NCI-H2171 treated with DMSO at 0.1 percent for 48 hours (cell line): ENCODE data around the gene C1orf50.
"Not testable (repeated sequence)": the region's sequence is repeated elsewhere in the genome, so short reads cannot be mapped to it uniquely, and the experiment has no call there.

ENCODE experiments used
- DNase-seq: peaks from one replicate; lab custom pipeline; 2025; lab: John Stamatoyannopoulos, UW

C1orf50 gene

GRCh38 chr1:42801832-42802473 lies 34.9 kb downstream of the C1orf50 start:
- DNase-seq = no peak

GRCh38 chr1:42806171-42806570 lies 39.1 kb downstream of the C1orf50 start:
- peak; percentile 25 for DNase-seq

GRCh38 chr1:42806593-42806992 lies 39.5 kb downstream of the C1orf50 start:
- DNase-seq = peak; percentile 32

- peak; percentile 95 for DNase-seq
Measured at GRCh38 chr1:42807056-42807668, 40.1 kb downstream of the C1orf50 start.

- not testable (repeated sequence) for DNase-seq
Measured at GRCh38 chr1:42814815-42815214, 47.8 kb downstream of the C1orf50 start.

- DNase-seq = peak; percentile 43
Measured at GRCh38 chr1:42815941-42816584, 49.0 kb downstream of the C1orf50 start.

- peak; percentile 87 for DNase-seq
Measured at GRCh38 chr1:42816585-42817439, 49.8 kb downstream of the C1orf50 start, which contains the start of the genes ERMAP and SVBP. TSS of gene ERMAP (plus strand) at chr1:42817122. CDS start at chr1:42830449, 13,327 bp downstream. TSS of gene SVBP (minus strand) at chr1:42817397. CDS start at chr1:42816544, 853 bp downstream.

GRCh38 chr1:42817440-42817767 lies 50.4 kb downstream of the C1orf50 start:
- DNase-seq = no peak

- no peak for DNase-seq
Measured at GRCh38 chr1:42817976-42818375, 50.9 kb downstream of the C1orf50 start.

- DNase-seq = no peak
Measured at GRCh38 chr1:42820813-42821212, 53.8 kb downstream of the C1orf50 start.

- no peak for DNase-seq
Measured at GRCh38 chr1:42821690-42822089, 54.6 kb downstream of the C1orf50 start.

GRCh38 chr1:42822800-42823392 lies 55.8 kb downstream of the C1orf50 start:
- DNase-seq = peak; percentile 13

GRCh38 chr1:42824481-42825035 lies 57.5 kb downstream of the C1orf50 start:
- DNase-seq = no peak

GRCh38 chr1:42825036-42825851 lies 58.2 kb downstream of the C1orf50 start:
- DNase-seq = no peak
